SU-DHL-6 (cell line): ENCODE results near the gene KSR2.

Experiments
- H2AFZ ChIP-seq: fragments of 200-600 bp; sonication (generic); 2 replicates; pipeline ENCODE4 v1.6.1; 2014; ENCODE audit warnings: low read depth, mild to moderate bottlenecking, moderate library complexity, mixed read lengths, antibody characterized with exemption, low read length; ENCODE audit not compliant: severe bottlenecking
- H3F3A ChIP-seq: fragments of 200-600 bp; shearing (Covaris generic); 2 replicates; pipeline ENCODE4 v1.6.0; 2016; ENCODE audit warnings: antibody characterized with exemption, mild to moderate bottlenecking; ENCODE audit not compliant: insufficient read depth
- H3K27ac ChIP-seq: fragments of 200-600 bp; sonication (generic); 2 replicates; pipeline ENCODE4 v1.5.1; 2016; ENCODE audit warnings: low read depth, mild to moderate bottlenecking, low read length, moderate library complexity, mixed read lengths
- H3K27me3 ChIP-seq: fragments of 200-600 bp; sonication (generic), shearing (Covaris generic); 2 replicates; pipeline ENCODE4 v1.6.0; 2014; ENCODE audit warnings: mild to moderate bottlenecking, low read length
- H3K36me3 ChIP-seq: fragments of 200-600 bp; sonication (generic); 2 replicates; pipeline ENCODE4 v1.6.1; 2014; ENCODE audit warnings: mild to moderate bottlenecking, low read length, mixed read lengths
- H3K4me2 ChIP-seq: fragments of 300-600, 200-600 bp; shearing (Covaris generic), sonication (generic); 2 replicates; pipeline ENCODE4 v1.6.0; 2014; ENCODE audit warnings: low read length, low read depth, mild to moderate bottlenecking; ENCODE audit not compliant: poor library complexity, severe bottlenecking
- H3K4me3 ChIP-seq: fragments of 200-600 bp; sonication (generic); 2 replicates; pipeline ENCODE4 v1.5.1; 2014; ENCODE audit warnings: antibody characterized with exemption, low read length, mild to moderate bottlenecking, mixed read lengths; ENCODE audit not compliant: insufficient read depth, poor library complexity, severe bottlenecking
- H3K79me2 ChIP-seq: fragments of 200-600 bp; sonication (generic); 2 replicates; pipeline ENCODE4 v1.6.1; 2014; ENCODE audit warnings: mild to moderate bottlenecking, low read length, moderate library complexity; ENCODE audit not compliant: insufficient read depth
- H3K9ac ChIP-seq: fragments of 200-600 bp; sonication (generic); 2 replicates; pipeline ENCODE4 v1.7.0; 2014; ENCODE audit warnings: mild to moderate bottlenecking, low read length
- H3K9me2 ChIP-seq: fragments of 200-600 bp; sonication (generic); replicated peaks from 2 replicates; pipeline ENCODE4 v1.6.1; 2014; ENCODE audit warnings: low read length; ENCODE audit not compliant: insufficient read depth
- H3K9me3 ChIP-seq: fragments of 200-600 bp; sonication (generic); 2 replicates; pipeline ENCODE4 v1.6.1; 2014; ENCODE audit warnings: low read length, mixed read lengths; ENCODE audit not compliant: insufficient read depth
- H4K20me1 ChIP-seq: fragments of 200-600 bp; sonication (generic); 2 replicates; pipeline ENCODE4 v1.6.1; 2014; ENCODE audit warnings: low read depth, mild to moderate bottlenecking, antibody characterized with exemption, low read length, moderate library complexity, mixed read lengths
- CTCF ChIP-seq: fragments of 200-600 bp; sonication (generic); IDR thresholded peaks from one replicate; pipeline ENCODE4 v1.5.1; 2017; ENCODE audit warnings: antibody characterized with exemption, mild to moderate bottlenecking, low read length, moderate library complexity; ENCODE audit not compliant: insufficient read depth, poor library complexity, severe bottlenecking
- EZH2phosphoT487 ChIP-seq: fragments of 200-600 bp; sonication (generic), shearing (Covaris generic); conservative IDR thresholded peaks from 2 replicates; pipeline ENCODE4 v1.6.1; 2018; ENCODE audit warnings: mild to moderate bottlenecking, antibody characterized with exemption, low read length, moderate library complexity, mixed read lengths

KSR2 gene

GRCh38 chr12:117502633-117503032 is 466.2 kb downstream of the KSR2 start:
- no peak overlapping the region for H3K4me3 ChIP-seq

DNA sequence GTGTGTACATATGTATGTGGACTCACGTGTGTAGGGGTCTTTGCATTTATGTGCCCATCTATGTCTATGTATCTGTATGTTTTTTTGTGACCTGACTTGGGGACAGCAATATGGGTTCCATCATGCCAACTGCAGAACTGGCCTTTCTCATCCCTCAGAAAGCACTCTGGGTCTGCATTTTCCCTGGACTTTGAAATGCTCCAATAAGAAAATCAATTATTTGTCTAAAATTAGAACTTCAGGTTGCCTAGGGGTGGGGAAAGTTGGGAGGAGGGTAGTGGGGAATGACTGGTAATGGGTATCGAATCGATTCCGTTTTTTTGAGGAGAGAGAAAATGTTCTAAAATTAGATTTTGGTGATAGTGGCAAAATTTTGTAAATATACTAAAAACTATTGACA is 466.6 kb downstream of the KSR2 start:
- no peak for TF ChIP-seq EZH2phosphoT487

More at GRCh38 chr12:117502633-117503032, 466.2 kb downstream of the KSR2 start:
- no peaks in the 10 kb centered on the region for H3F3A ChIP-seq
- no peaks in the 10 kb centered on the region for H3K9me2 ChIP-seq
- no peak for TF ChIP-seq CTCF
- TF ChIP-seq EZH2phosphoT487, result no peak
- H3K27me3 ChIP-seq, result no peaks in the 10 kb centered on the region
- no peaks in the 10 kb centered on the region for H3K79me2 ChIP-seq
- no peak overlapping the region for H3K9ac ChIP-seq
- H4K20me1 ChIP-seq, result no peaks in the 10 kb centered on the region
- H2AFZ ChIP-seq, result no peak overlapping the region
- no peaks in the 10 kb centered on the region for H3K9me3 ChIP-seq
- no peaks in the 10 kb centered on the region for H3K36me3 ChIP-seq
- no peak overlapping the region for H3K27ac ChIP-seq
- no peak overlapping the region for H3K4me2 ChIP-seq

DNA sequence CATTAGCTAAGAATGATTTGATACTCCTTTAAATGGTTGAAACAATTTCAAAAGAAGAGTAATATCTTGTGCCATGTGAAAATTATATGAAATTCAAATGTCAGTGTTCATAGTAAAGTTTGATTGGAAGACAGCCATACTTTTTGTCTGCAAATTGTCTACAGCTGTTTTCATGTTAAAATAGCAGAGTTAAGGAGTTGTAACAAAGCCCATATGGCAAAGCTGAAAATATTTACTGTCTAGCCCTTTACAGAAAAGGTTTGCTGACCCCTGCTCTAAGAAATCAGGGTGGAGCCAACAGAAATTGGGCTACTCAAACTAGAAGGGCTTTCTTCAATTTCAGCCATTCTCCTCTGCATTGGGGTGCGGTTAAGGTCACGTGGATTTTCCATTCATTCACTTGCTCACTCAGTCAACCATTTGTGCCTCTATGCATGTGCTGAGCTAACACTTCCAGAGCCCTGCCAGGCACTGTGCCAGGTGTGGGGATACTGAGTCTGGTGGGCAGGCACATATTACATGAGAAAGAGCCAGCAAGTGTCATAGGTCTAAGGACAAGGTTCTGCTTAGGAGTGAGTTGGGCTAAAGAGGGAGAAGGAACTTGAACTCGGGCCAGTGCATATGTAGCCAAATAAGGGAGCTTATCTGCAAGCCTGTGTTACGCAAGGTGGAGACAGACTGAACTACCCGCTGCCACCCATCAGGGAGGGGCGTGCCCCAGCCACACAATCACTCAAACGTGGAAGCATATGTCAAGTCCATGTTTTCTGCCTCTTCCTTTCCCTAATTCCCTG is 467.5 kb downstream of the KSR2 start:
- Histone ChIP-seq H3K4me3 (no peak overlapping the region), H3K27ac (no peak overlapping the region), H4K20me1 (no peaks in the 10 kb centered on the region), H3K27me3 (no peaks in the 10 kb centered on the region), H3K79me2 (no peaks in the 10 kb centered on the region), H3F3A (no peaks in the 10 kb centered on the region), H3K9ac (no peak overlapping the region), H3K36me3 (no peaks in the 10 kb centered on the region), H3K9me3 (no peaks in the 10 kb centered on the region), H3K9me2 (no peaks in the 10 kb centered on the region), H3K4me2 (no peak overlapping the region), H2AFZ (no peak overlapping the region)
- TF ChIP-seq CTCF (no peak), EZH2phosphoT487 (no peak)

More for the DNA sequence above, 466.6 kb downstream of the KSR2 start:
- H3K4me2 ChIP-seq, result no peak overlapping the region
- no peaks in the 10 kb centered on the region for H4K20me1 ChIP-seq
- H3K9ac ChIP-seq, result no peak overlapping the region
- H3K79me2 ChIP-seq, result no peaks in the 10 kb centered on the region
- no peaks in the 10 kb centered on the region for H3K36me3 ChIP-seq
- H3K27ac ChIP-seq, result no peak overlapping the region
- H3K9me2 ChIP-seq, result no peaks in the 10 kb centered on the region
- no peak overlapping the region for H2AFZ ChIP-seq
- no peak overlapping the region for H3K4me3 ChIP-seq
- H3K27me3 ChIP-seq, result no peaks in the 10 kb centered on the region
- H3K9me3 ChIP-seq, result no peaks in the 10 kb centered on the region
- no peaks in the 10 kb centered on the region for H3F3A ChIP-seq

- H3K27me3 ChIP-seq, result no peaks in the 10 kb centered on the region
- no peak overlapping the region for H3K9ac ChIP-seq
- no peaks in the 10 kb centered on the region for H3K9me3 ChIP-seq
- no peak overlapping the region for H3K27ac ChIP-seq
- H3F3A ChIP-seq, result no peaks in the 10 kb centered on the region
- H3K4me3 ChIP-seq, result no peak overlapping the region
- no peak overlapping the region for H2AFZ ChIP-seq
- H3K79me2 ChIP-seq, result no peaks in the 10 kb centered on the region
- H3K36me3 ChIP-seq, result no peaks in the 10 kb centered on the region
- no peak for TF ChIP-seq EZH2phosphoT487
- no peak for TF ChIP-seq CTCF
- H4K20me1 ChIP-seq, result no peaks in the 10 kb centered on the region
- H3K9me2 ChIP-seq, result no peaks in the 10 kb centered on the region
- no peak overlapping the region for H3K4me2 ChIP-seq
Observed at GRCh38 chr12:117499759-117500485, 468.9 kb downstream of the KSR2 start.
